Measurements from ENCODE around the gene MMP15.

DNA sequence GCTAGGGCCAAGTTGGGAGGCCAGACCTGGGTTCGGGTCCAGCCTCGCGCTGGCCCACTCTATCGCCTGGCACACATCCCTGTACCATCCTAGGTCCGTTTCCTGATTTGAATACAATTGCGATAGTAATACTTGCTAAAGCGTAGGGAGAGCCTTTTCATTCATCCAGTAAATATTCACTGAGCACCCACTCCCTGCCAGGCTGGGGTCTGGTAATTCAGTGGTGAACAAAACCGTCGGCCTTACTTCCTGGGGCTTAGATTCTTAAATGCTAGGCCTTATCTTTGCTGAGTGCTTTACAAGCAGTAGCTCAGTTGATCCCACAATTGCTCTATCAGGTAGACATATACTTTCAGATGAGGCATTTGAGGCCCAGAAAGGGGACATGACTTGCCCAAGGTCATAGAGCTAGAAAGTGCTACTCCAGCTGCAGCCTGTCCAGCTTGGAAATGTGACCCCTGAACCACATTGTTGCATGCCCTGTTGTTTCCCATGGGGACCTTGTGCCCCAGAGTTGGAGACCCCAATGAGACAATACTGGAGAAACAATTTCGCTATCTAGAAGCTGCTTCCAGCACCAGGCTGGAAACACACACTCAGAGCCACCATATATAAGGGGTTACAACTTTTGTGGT, 23.7 kb upstream of the MMP15 start:
- TF ChIP-seq YY1 (IDR thresholded peaks at IDR 0.05): no peak
- TF ChIP-seq, protein P1, sequence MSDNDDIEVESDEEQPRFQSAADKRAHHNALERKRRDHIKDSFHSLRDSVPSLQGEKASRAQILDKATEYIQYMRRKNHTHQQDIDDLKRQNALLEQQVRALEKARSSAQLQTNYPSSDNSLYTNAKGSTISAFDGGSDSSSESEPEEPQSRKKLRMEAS (IDR thresholded peaks at IDR 0.05): no peak
- TF ChIP-seq, protein P2, sequence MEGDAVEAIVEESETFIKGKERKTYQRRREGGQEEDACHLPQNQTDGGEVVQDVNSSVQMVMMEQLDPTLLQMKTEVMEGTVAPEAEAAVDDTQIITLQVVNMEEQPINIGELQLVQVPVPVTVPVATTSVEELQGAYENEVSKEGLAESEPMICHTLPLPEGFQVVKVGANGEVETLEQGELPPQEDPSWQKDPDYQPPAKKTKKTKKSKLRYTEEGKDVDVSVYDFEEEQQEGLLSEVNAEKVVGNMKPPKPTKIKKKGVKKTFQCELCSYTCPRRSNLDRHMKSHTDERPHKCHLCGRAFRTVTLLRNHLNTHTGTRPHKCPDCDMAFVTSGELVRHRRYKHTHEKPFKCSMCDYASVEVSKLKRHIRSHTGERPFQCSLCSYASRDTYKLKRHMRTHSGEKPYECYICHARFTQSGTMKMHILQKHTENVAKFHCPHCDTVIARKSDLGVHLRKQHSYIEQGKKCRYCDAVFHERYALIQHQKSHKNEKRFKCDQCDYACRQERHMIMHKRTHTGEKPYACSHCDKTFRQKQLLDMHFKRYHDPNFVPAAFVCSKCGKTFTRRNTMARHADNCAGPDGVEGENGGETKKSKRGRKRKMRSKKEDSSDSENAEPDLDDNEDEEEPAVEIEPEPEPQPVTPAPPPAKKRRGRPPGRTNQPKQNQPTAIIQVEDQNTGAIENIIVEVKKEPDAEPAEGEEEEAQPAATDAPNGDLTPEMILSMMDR (IDR thresholded peaks at IDR 0.05; ENCODE audit: low read depth, low read length, missing input control): no peak
- TF ChIP-seq RXRA (IDR thresholded peaks at IDR 0.05): no peak
- TF ChIP-seq, protein P3, sequence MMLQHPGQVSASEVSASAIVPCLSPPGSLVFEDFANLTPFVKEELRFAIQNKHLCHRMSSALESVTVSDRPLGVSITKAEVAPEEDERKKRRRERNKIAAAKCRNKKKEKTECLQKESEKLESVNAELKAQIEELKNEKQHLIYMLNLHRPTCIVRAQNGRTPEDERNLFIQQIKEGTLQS (IDR thresholded peaks at IDR 0.05): no peak
- no peak for TF ChIP-seq JUND (IDR thresholded peaks at IDR 0.05)
- TF ChIP-seq, protein P4, sequence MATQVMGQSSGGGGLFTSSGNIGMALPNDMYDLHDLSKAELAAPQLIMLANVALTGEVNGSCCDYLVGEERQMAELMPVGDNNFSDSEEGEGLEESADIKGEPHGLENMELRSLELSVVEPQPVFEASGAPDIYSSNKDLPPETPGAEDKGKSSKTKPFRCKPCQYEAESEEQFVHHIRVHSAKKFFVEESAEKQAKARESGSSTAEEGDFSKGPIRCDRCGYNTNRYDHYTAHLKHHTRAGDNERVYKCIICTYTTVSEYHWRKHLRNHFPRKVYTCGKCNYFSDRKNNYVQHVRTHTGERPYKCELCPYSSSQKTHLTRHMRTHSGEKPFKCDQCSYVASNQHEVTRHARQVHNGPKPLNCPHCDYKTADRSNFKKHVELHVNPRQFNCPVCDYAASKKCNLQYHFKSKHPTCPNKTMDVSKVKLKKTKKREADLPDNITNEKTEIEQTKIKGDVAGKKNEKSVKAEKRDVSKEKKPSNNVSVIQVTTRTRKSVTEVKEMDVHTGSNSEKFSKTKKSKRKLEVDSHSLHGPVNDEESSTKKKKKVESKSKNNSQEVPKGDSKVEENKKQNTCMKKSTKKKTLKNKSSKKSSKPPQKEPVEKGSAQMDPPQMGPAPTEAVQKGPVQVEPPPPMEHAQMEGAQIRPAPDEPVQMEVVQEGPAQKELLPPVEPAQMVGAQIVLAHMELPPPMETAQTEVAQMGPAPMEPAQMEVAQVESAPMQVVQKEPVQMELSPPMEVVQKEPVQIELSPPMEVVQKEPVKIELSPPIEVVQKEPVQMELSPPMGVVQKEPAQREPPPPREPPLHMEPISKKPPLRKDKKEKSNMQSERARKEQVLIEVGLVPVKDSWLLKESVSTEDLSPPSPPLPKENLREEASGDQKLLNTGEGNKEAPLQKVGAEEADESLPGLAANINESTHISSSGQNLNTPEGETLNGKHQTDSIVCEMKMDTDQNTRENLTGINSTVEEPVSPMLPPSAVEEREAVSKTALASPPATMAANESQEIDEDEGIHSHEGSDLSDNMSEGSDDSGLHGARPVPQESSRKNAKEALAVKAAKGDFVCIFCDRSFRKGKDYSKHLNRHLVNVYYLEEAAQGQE (IDR thresholded peaks at IDR 0.05): no peak
- TF ChIP-seq FOXA1 (IDR thresholded peaks at IDR 0.05): no peak
- no peak for TF ChIP-seq GABPA (IDR thresholded peaks at IDR 0.05 in 1 of 2, conservative IDR thresholded peaks at IDR 0.05 in 1 of 2)
- TF ChIP-seq EGR1 (IDR thresholded peaks at IDR 0.05; ENCODE audit: low read depth in 2 of 2): no peak
- no peak for TF ChIP-seq SP1 (IDR thresholded peaks at IDR 0.05)
- no peak for TF ChIP-seq TAF1 (conservative IDR thresholded peaks at IDR 0.05)
- no peak for TF ChIP-seq RAD21 (IDR thresholded peaks at IDR 0.05)
- TF ChIP-seq FOXA2 (IDR thresholded peaks at IDR 0.05): no peak

Data from liver (tissue), 3 donors.